Epithelial cell of esophagus (primary cell): Measurements from ENCODE around the gene TSSK6.

Experiments
- DNase-seq: peaks from one replicate; pipeline ENCODE4 v3.0.0; 2010; ENCODE audit warnings: low read depth
- H3K4me3 ChIP-seq: 2 replicates; pipeline ENCODE4 v1.5.1; 2011; ENCODE audit warnings: mild to moderate bottlenecking, low read length, control low read depth
- TF ChIP-seq, protein P1 (sequence below): IDR thresholded peaks from 2 replicates; pipeline ENCODE4 v1.5.1; 2011; ENCODE audit warnings: low read depth, mild to moderate bottlenecking, low read length, control low read depth, inconsistent platforms; ENCODE audit not compliant: insufficient read depth; ENCODE audit errors: missing control alignments

TSSK6 gene

DNA sequence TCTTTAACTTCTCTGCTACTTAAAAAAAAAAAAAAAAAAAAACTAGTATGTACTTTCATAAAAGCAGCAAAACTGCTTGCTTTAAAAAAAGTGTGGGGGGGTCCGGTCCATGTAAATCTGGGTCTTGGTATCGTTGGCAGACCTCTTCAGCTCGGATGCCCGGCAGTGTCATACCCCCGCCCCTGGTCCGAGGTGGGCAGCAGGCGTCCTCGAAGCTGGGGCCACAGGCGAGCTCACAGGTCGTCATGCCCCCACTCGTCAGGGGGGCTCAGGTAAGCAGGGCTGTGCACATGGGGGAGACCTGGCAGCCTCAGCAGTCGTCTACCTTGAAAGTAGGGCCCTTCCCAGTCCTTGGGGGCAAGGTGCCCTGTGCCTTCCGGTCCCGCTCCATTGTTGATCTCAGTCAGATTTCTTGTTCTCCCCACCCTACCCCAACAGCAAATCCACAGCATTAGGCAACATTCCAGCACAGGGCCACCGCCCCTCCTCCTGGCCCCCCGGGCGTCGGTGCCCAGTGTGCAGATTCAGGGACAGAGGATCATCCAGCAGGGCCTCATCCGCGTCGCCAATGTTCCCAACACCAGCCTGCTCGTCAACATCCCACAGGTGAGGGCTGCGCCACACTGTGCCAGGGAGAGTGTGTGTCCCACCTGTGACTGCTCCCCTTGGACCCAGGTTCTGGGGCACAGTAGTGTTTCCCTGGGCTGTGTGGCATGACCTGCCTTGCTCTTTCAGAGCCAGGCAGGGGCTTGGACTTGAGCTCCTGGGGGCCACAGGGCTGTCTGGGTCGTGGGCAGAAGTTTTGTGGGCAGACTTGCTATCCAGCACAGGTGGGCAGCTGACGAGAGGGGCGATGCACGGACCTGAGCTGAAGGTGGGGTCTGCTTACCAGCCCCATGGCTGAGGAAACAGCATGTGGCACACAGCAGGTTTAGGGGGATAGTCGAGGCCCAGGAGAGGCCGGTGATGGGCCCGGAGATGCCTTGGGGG lies 19.4 kb downstream of the TSSK6 start:
- TF ChIP-seq, protein P1, sequence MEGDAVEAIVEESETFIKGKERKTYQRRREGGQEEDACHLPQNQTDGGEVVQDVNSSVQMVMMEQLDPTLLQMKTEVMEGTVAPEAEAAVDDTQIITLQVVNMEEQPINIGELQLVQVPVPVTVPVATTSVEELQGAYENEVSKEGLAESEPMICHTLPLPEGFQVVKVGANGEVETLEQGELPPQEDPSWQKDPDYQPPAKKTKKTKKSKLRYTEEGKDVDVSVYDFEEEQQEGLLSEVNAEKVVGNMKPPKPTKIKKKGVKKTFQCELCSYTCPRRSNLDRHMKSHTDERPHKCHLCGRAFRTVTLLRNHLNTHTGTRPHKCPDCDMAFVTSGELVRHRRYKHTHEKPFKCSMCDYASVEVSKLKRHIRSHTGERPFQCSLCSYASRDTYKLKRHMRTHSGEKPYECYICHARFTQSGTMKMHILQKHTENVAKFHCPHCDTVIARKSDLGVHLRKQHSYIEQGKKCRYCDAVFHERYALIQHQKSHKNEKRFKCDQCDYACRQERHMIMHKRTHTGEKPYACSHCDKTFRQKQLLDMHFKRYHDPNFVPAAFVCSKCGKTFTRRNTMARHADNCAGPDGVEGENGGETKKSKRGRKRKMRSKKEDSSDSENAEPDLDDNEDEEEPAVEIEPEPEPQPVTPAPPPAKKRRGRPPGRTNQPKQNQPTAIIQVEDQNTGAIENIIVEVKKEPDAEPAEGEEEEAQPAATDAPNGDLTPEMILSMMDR = no peak
- H3K4me3 ChIP-seq = no peak overlapping the region
- no peak for DNase-seq

DNA sequence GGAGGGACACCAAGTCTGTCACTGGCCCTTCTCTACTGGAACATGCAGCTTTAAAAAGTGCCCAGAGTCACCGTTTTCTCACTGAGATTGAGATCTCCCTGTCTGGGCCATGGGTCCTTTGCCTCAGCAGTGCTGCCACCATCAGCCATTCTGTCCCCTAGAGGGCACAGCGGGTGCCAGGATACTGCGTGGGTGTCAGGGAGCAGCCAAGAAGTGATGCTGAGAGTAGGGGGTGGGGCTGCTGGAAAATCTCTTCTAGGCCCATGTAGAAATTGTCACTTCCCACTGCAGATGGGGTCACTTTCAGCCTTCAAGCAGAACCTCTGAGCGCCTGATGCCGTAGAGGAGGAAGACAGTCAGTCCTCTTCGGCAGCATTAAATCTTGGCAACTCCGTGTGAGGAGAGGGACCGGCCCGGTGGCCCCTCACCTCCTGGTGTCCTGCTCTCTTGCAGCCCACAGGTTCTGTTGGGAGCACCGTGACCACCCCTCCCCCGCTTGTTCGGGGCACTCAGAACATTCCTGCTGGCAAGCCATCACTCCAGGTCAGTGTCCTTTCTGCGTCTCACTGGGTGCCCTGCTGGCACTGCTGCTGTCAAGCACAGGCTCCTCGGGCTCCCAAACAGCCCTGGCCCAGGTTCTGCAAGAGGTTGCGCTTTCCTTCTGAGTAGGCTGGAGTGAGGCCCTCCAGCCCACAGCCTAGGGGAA lies 21.4 kb downstream of the TSSK6 start:
- DNase-seq = no peak
- TF ChIP-seq, protein P1 = peak; percentile 9
- H3K4me3 ChIP-seq = no peak overlapping the region

DNA sequence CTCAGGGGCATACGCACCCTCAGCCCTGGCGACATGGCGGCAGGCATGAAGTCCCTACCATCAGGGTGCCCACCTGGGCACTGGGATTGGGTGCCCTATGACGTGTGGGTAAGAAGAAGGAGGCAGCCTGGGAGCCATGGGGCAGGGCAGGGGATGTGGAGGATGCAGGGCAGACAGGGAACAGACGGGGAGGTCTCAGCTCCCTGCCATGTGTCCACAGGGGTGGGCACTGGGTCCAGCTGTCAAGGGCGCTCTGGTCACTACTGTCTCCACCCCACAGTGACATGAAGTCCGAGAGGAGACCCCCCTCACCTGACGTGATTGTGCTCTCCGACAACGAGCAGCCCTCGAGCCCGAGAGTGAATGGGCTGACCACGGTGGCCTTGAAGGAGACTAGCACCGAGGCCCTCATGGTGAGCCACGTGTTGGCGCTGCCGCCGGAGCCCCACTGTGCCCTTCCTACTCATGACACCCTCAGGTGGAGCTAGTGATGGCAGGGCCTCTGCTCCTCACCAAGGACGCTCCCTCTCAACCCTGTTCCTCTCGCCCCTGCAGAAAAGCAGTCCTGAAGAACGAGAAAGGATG lies 23.2 kb downstream of the TSSK6 start:
- no peak overlapping the region for H3K4me3 ChIP-seq
- DNase-seq = no peak
- TF ChIP-seq, protein P1 = no peak

DNA sequence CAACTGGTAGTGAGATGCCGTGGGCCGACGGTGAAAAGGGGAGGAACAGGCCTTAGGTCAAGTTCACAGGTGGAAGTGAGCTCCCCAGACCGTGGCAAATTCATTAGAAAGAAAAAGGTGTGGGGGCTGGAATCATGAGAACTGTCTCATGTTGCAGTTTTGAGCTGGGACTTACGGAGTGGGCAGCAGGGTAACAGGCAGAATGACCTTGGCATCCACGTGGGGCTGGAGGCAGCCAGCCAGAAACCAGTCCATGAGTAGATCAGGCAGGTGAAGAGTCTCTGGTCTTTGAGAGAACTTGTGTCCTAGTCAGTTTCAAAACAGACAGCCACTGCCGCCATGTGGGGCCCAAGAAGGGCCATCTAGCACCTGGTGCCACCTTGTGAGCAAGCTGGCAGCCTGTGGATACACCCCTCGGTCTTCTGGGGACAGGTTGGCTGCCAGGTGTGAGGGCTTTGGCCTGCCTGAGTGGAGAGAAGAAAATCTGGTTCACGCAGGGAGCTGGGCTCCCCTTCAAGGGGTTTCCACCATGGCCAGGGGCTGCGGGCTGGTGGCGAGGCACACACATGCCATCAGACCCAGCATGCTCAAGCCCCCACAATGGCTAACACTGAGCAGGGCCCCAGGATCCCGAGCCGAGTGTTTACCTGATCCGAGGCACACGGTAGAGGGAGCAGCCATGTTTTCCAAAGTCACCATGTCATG lies 23.9 kb downstream of the TSSK6 start:
- no peak overlapping the region for H3K4me3 ChIP-seq
- no peak for DNase-seq
- TF ChIP-seq, protein P1 = no peak

DNA sequence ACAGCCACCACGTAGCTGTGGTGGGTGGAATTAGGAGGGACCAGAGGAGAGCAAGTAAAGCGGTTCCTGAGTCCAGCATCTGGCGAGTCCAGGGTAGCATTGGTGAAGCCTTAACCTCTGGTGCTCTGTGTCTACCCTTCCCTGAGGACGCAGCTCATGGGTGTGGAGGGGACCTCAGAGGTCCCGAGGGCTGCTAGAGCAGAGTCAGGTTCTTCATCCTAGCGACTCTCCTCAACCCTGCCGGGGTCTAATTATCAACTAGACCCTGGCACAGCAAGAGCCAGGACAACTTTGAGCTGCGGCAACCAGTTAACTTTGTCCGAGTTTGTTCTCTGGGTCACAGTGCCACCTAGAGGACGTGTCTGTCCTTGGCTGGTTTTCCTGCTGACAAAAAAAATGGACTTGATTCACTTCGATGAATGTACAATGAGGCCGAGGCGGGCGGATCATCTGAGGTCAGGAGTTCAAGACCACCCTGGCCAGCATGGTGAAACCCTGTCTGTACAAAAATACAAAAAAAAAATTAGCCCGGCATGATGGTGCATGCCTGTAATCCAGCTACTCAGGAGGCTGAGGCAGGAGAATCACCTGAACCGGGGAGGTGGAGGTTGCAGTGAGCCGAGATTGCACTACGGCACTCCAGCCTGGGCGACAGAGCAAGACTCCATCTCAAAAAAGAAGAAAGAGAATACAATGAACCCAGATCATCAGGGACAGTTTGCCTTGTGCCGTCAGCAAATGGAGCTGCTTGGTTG lies 25.0 kb downstream of the TSSK6 start:
- no peak overlapping the region for H3K4me3 ChIP-seq

DNA sequence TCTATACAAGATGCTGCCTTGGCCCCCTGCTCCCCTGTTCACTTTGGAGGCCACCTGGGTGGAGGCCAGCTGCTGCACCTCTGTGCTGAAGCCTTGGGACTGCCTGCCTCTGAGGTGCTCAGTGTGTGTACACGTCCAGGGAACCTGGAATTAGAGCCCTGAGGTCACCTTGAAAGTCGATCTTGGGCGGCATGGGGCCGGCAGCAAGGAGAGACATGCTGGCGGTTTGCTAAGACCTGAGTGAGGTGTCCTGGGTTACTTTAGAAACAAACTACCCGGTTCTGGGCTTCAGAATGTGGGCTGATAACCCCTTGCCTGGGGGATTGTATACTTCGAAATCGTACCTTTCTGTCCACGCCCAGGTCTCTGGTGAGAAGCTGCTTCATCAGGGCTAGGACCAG lies 25.5 kb downstream of the TSSK6 start:
- TF ChIP-seq, protein P1 = no peak
- no peak for DNase-seq
- no peak overlapping the region for H3K4me3 ChIP-seq

More for the DNA sequence above, 25.0 kb downstream of the TSSK6 start:
- TF ChIP-seq, protein P1 = peak; percentile 81
- peak; percentile 83 for DNase-seq
